IMR-90 (cell line): ENCODE data around the gene COPS4. TPM values are rescaled to one million over a fixed set of nuclear protein-coding genes. Genes with fewer than 3 reads are reported as not detected.

Source experiments
- ATAC-seq: fragments of 200-7000 bp; cut with Tn5 transposase; 2 replicates; pipeline ENCODE4 v1.9.1; 2020; ENCODE audit warnings: low read depth, mild to moderate bottlenecking, moderate library complexity
- BruUV-seq: library from RNA; stranded (reverse); fragments of 400-500 nt; replicated peaks from 2 replicates; lab custom pipeline; 2021; lab: Mats Ljungman, UMichigan
- CTCF ChIA-PET: fragments of 300-600 bp; formaldehyde crosslinking; extraction: SDS; loops from one replicate; lab custom pipeline; 2021; ENCODE audit warnings: antibody characterized with exemption; lab: Yijun Ruan, JAX
- POLR2A ChIA-PET: fragments of 300-600 bp; sonication (Branson Sonifier 250); formaldehyde crosslinking; loops from one replicate; lab custom pipeline; 2022; ENCODE audit warnings: antibody characterized with exemption; ENCODE audit not compliant: unreplicated experiment; lab: Charles Lee
- DNase-seq: peaks from one replicate; pipeline ENCODE4 v3.0.0; 2013
- H2AFZ ChIP-seq: replicated peaks from 2 replicates; pipeline ENCODE3; 2013; ENCODE audit warnings: low read length, mild to moderate bottlenecking; ENCODE audit not compliant: poor library complexity
- H2AK5ac ChIP-seq: 2 replicates; pipeline ENCODE4 v1.6.1; 2013; ENCODE audit warnings: low read depth, low read length, inconsistent platforms
- H2AK9ac ChIP-seq: replicated peaks from 2 replicates; pipeline ENCODE3; 2013; ENCODE audit warnings: mild to moderate bottlenecking, low read depth, low read length, moderate library complexity; ENCODE audit not compliant: poor library complexity
- H2BK120ac ChIP-seq: 2 replicates; pipeline ENCODE4 v1.6.1; 2013; ENCODE audit warnings: low read depth, low read length, inconsistent platforms
- H2BK15ac ChIP-seq: 3 replicates; pipeline ENCODE4 v1.6.1; 2013; ENCODE audit warnings: low read depth, low read length, inconsistent platforms
- H2BK20ac ChIP-seq: 2 replicates; pipeline ENCODE4 v1.6.1; 2013; ENCODE audit warnings: low read depth, mild to moderate bottlenecking, inconsistent platforms, low read length, moderate library complexity
- H2BK5ac ChIP-seq: 2 replicates; pipeline ENCODE4 v1.6.1; 2013; ENCODE audit warnings: mild to moderate bottlenecking, low read depth, low read length, inconsistent platforms; ENCODE audit not compliant: poor library complexity, severe bottlenecking
- H3K14ac ChIP-seq: replicated peaks from 2 replicates; pipeline ENCODE4 v1.6.1; 2013; ENCODE audit warnings: low read depth, low read length, inconsistent platforms
- H3K18ac ChIP-seq: 2 replicates; pipeline ENCODE4 v1.6.1; 2013; ENCODE audit warnings: low read depth, low read length, control low read depth
- H3K23ac ChIP-seq: 2 replicates; pipeline ENCODE4 v1.6.1; 2013; ENCODE audit warnings: low read depth, low read length, inconsistent platforms
- H3K27ac ChIP-seq: 2 replicates; pipeline ENCODE4 v1.5.1; 2013; ENCODE audit warnings: mild to moderate bottlenecking, control low read depth, low read length; ENCODE audit not compliant: insufficient read depth
- H3K27me3 ChIP-seq: 2 replicates; pipeline ENCODE4 v1.6.1; 2013; ENCODE audit warnings: low read length; ENCODE audit not compliant: control insufficient read depth, insufficient read depth
- H3K36me3 ChIP-seq: 2 replicates; pipeline ENCODE4 v1.6.1; 2013; ENCODE audit warnings: low read length, mixed read lengths; ENCODE audit not compliant: control insufficient read depth, insufficient read depth
- H3K4ac ChIP-seq: 2 replicates; pipeline ENCODE4 v1.6.1; 2013; ENCODE audit warnings: low read depth, low read length, inconsistent platforms
- H3K4me1 ChIP-seq: 2 replicates; pipeline ENCODE4 v1.6.1; 2013; ENCODE audit warnings: low read length, mixed read lengths; ENCODE audit not compliant: control insufficient read depth, insufficient read depth
- H3K4me2 ChIP-seq: 2 replicates; pipeline ENCODE4 v1.6.1; 2013; ENCODE audit warnings: low read depth, mild to moderate bottlenecking, control low read depth, low read length, moderate library complexity
- H3K4me3 ChIP-seq: 2 replicates; pipeline ENCODE4 v1.5.1; 2013; ENCODE audit warnings: low read depth, mild to moderate bottlenecking, control low read depth, low read length, moderate library complexity; ENCODE audit not compliant: insufficient read depth
- H3K56ac ChIP-seq: 2 replicates; pipeline ENCODE4 v1.6.1; 2013; ENCODE audit warnings: low read length, inconsistent platforms; ENCODE audit not compliant: insufficient read depth; ENCODE audit errors: extremely low read depth
- H3K79me1 ChIP-seq, 2 experiments: 2 replicates each; pipeline ENCODE4 v1.6.1; 2013; ENCODE audit warnings: low read length in 2 of 2, inconsistent platforms in 1 of 2, low read depth in 1 of 2
- H3K9ac ChIP-seq: 2 replicates; pipeline ENCODE4 v1.6.1; 2013; ENCODE audit warnings: low read depth, low read length, control low read depth
- H3K9me1 ChIP-seq: 2 replicates; pipeline ENCODE4 v1.6.1; 2013; ENCODE audit warnings: low read length, inconsistent platforms; ENCODE audit not compliant: insufficient read depth
- H3K9me3 ChIP-seq: 2 replicates; pipeline ENCODE4 v1.6.1; 2013; ENCODE audit warnings: low read length; ENCODE audit not compliant: control insufficient read depth, insufficient read depth
- H4K20me1 ChIP-seq: 2 replicates; pipeline ENCODE4 v1.6.1; 2013; ENCODE audit warnings: low read length, inconsistent platforms; ENCODE audit not compliant: insufficient read depth
- H4K5ac ChIP-seq: 2 replicates; pipeline ENCODE4 v1.6.1; 2013; ENCODE audit warnings: mild to moderate bottlenecking, low read depth, low read length, control low read depth
- H4K8ac ChIP-seq, 2 experiments: 2 replicates each; pipeline ENCODE4 v1.6.1; 2013; ENCODE audit warnings: low read depth in 2 of 2, low read length in 2 of 2, control low read depth in 1 of 2, inconsistent platforms in 1 of 2
- H4K91ac ChIP-seq: 2 replicates; pipeline ENCODE4 v1.6.1; 2013; ENCODE audit warnings: low read depth, low read length, inconsistent platforms; ENCODE audit not compliant: insufficient read depth
- ELK1 ChIP-seq: fragments of 150-350 bp; IDR thresholded peaks from 2 replicates; pipeline ENCODE4 v1.6.1; 2016; ENCODE audit warnings: low read depth, mild to moderate bottlenecking, low read length, moderate library complexity, borderline replicate concordance
- FOS ChIP-seq: fragments of 150-350 bp; IDR thresholded peaks from 2 replicates; pipeline ENCODE4 v1.6.1; 2016; ENCODE audit warnings: low read depth, low read length
- MAFK ChIP-seq: IDR thresholded peaks from 2 replicates; pipeline ENCODE4 v1.6.1; 2012; ENCODE audit warnings: low read depth, low read length, improper control_type of control experiment
- NFE2L2 ChIP-seq: fragments of 150-350 bp; IDR thresholded peaks from 2 replicates; pipeline ENCODE4 v1.6.1; 2016; ENCODE audit warnings: low read depth, mild to moderate bottlenecking, low read length
- POLR2A ChIP-seq: IDR thresholded peaks from 2 replicates; pipeline ENCODE4 v1.6.1; 2012; ENCODE audit warnings: mild to moderate bottlenecking, low read depth, low read length
- RCOR1 ChIP-seq: IDR thresholded peaks from 2 replicates; pipeline ENCODE4 v1.6.1; 2012; ENCODE audit warnings: mild to moderate bottlenecking, low read length, improper control_type of control experiment; ENCODE audit not compliant: insufficient replicate concordance
- RFX5 ChIP-seq: IDR thresholded peaks from 2 replicates; pipeline ENCODE4 v1.8.0; 2012; ENCODE audit warnings: low read depth, mild to moderate bottlenecking, low read length, moderate library complexity
- SMC3 ChIP-seq: fragments of 150-350 bp; IDR thresholded peaks from 2 replicates; pipeline ENCODE4 v1.6.1; 2016; ENCODE audit warnings: low read depth, mild to moderate bottlenecking, antibody characterized with exemption, low read length, moderate library complexity
- USF2 ChIP-seq: fragments of 150-350 bp; IDR thresholded peaks from 2 replicates; pipeline ENCODE4 v1.6.1; 2017; ENCODE audit warnings: mild to moderate bottlenecking, antibody characterized with exemption, low read length, low read depth
- dilution Hi-C: fragments of 300-500 bp; cut with HindIII; formaldehyde crosslinking; loops from one replicate; pipeline ENCODE4 v1.14.3; 2018; ENCODE audit warnings: low sequenced_read_pairs; ENCODE audit not compliant: unreplicated experiment
- in situ Hi-C: fragments of 300-500 bp; cut with MboI; formaldehyde crosslinking; loops from 3 replicates; pipeline ENCODE4 v1.14.3; 2019; ENCODE audit warnings: low sequenced_read_pairs, inconsistent platforms, mixed read lengths
- intact Hi-C: fragments of 100-400 bp; cut with micrococcal nuclease; formaldehyde crosslinking; loops from 2 replicates; pipeline ENCODE4 v1.10.0; 2022
- polyA plus RNA-seq, 3 experiments: library from polyadenylated mRNA; depleted of rRNA; stranded (reverse); fragments of >200 nt; gene quantifications; 2 replicates each; pipeline ENCODE4 v1.2.3, GENCODE V29; 2012; ENCODE audit warnings: low replicate concordance in 1 of 3
- total RNA-seq: library from RNA; depleted of rRNA; stranded (reverse); fragments of >200 nt; gene quantifications from 2 replicates; pipeline ENCODE4 v1.2.3, GENCODE V29; 2012

COPS4 gene
- total and polyA plus RNA-seq, 2 of the 4 experiments (the other 2 are of a cell fraction), result 40.1 to 115 TPM

- no peaks in the 10 kb centered on the region for H3K27me3 ChIP-seq
- in situ Hi-C loops (no loop called here), dilution Hi-C loops (no loop called here), intact Hi-C loops (no loop called here)
- H3K4me2 ChIP-seq, result no peak overlapping the region
- H3K4me1 ChIP-seq, result peaks cover 1% of the 10 kb centered on the region; the same call in 1 of the 2 replicates
- H2AK5ac ChIP-seq, result no peak overlapping the region
- no TSS peak for BruUV-seq
- H3K4ac ChIP-seq, result no peak overlapping the region
- no peaks in the 10 kb centered on the region for H3K79me1 ChIP-seq
- no peaks in the 10 kb centered on the region for H4K20me1 ChIP-seq
- H3K56ac ChIP-seq, result no peak overlapping the region
- H3K14ac ChIP-seq, result no peak overlapping the region
- TF ChIP-seq USF2 (no peak), RFX5 (no peak), NFE2L2 (no peak), SMC3 (no peak), FOS (no peak), RCOR1 (no peak), ELK1 (no peak), POLR2A (no peak), MAFK (no peak)
- DNase-seq (peak; percentile 59), ATAC-seq (0 out of 2 replicates have a peak, but pooled peaks have one; percentile 41)
- no peaks in the 10 kb centered on the region for H3K9me3 ChIP-seq
- no peak overlapping the region for H2BK5ac ChIP-seq
- no peaks in the 10 kb centered on the region for H3K36me3 ChIP-seq
- H3K9ac ChIP-seq, result no peak overlapping the region
- no peak overlapping the region for H3K27ac ChIP-seq
- H4K5ac ChIP-seq, result no peak overlapping the region
- H3K18ac ChIP-seq, result no peak overlapping the region
- H2BK20ac ChIP-seq, result no peak overlapping the region
- no peak overlapping the region for H4K91ac ChIP-seq
- H3K9me1 ChIP-seq, result no peaks in the 10 kb centered on the region; the same call in 1 of the 2 replicates
- no peak overlapping the region for H3K23ac ChIP-seq
- H3K4me3 ChIP-seq, result no peak overlapping the region
- H2BK15ac ChIP-seq, result no peak overlapping the region
- no peak overlapping the region; a peak in 1 of 4 replicates for H4K8ac ChIP-seq
- no peak overlapping the region for H2AK9ac ChIP-seq
- POLR2A ChIA-PET, result no interaction called here
- H2AFZ ChIP-seq, result no peak overlapping the region
- CTCF ChIA-PET, result interaction anchor here (0.8 to 1.3 kb wide), 2 partner anchors 36 to 146 kb away, joined by 3 to 4 read pairs; no protein-coding TSS in a partner anchor
- H2BK120ac ChIP-seq, result no peak overlapping the region
Observed at GRCh38 chr4:83115000-83115399, 80.0 kb downstream of the COPS4 start.
